HG02763 (cell line): ENCODE data around the gene MMP3.
A peak's percentile ranks its signal among the peaks of the same experiment; 100 is the strongest.
"Not testable (repeated sequence)": the region's sequence is repeated elsewhere in the genome, so short reads cannot be mapped to it uniquely, and the experiment has no call there.

ENCODE experiments used
- ATAC-seq: cut with Tn5 transposase; IDR thresholded peaks from one replicate; pipeline ENCODE4 v1.9.1; 2021; ENCODE audit warnings: mild to moderate bottlenecking, moderate library complexity; ENCODE audit not compliant: unreplicated experiment

MMP3 gene

DNA sequence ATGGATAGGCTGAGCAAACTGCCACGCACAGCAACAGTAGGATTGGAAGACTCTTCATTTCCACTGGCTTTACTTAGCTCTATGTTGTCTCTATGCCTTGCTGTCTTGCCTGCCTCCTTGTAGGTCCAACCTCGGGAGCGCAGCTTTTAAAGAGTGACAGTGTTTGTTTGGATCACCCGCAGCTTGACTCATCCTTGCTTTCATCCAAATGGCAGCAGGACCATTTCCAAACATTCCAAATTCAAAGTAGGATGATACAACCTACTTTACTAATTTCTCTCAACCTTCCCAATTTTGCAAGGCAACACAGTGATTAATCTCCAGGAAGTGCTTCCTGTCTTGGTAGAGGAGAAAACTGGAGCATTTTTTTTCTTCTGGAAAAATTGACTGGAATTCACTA lies at the start of gene MMP3:
MMP3 (minus strand) TSS at position 121 of the 400 bp plus-strand sequence; CDS start at position 58, 63 bp downstream.
- no peak for ATAC-seq

DNA sequence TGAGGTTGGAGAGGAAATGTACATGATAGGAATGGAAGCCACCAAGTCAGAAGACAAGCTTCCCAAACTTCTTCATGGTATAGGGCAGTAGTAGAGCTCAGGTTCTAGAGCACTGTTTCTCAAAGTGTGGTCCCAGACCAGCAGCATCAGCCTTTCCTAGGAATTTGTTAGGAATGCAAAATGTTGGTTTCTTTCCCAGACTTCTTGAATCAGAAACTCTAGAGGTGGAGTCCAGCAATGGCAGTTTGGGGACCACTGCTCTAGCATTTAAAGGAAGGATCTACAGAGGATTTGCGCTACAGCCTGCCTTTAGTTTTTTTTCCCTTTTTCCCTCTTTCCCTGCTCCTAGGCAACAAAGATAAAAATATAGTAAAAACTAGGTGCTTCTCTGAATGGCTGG lies 48.3 kb upstream of the MMP3 start:
- no peak for ATAC-seq

DNA sequence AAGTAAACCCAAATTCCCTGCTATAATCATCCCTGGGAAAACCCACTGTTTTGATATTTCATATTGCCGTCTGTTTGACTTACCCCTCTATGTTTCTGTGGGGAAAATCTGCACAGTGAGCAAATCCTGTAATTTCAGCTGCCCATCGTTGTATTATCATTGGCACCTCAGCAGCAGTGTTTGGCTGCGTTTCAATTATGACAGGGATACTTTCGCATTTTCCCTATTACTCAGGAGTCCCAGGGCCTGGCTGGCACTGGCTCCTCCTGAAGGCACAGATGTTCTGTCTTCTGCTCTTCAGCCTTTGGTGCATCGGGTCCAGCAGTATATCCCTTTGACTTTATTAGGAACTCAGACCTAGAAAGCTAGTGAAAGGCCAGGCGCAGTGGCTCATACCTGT lies 43.6 kb upstream of the MMP3 start:
- no peak for ATAC-seq

DNA sequence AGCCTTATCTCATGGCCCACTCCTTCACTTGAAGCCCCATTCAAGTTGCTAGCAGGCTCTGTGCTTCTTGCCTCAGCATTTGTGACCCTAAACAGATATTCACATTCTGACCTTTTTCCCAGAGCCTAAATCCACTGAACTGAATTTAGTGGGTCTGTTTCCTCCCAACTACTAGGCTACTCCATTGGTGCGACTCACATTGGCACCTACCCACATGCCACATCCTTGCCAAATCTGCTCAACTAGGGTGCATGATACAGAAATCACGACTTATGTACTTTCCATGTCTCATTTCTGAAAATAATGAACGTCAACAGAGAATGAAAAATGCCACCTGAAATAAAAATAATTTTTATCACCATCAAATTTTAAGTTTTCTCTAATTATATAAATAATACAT lies 39.7 kb upstream of the MMP3 start:
- no peak for ATAC-seq

DNA sequence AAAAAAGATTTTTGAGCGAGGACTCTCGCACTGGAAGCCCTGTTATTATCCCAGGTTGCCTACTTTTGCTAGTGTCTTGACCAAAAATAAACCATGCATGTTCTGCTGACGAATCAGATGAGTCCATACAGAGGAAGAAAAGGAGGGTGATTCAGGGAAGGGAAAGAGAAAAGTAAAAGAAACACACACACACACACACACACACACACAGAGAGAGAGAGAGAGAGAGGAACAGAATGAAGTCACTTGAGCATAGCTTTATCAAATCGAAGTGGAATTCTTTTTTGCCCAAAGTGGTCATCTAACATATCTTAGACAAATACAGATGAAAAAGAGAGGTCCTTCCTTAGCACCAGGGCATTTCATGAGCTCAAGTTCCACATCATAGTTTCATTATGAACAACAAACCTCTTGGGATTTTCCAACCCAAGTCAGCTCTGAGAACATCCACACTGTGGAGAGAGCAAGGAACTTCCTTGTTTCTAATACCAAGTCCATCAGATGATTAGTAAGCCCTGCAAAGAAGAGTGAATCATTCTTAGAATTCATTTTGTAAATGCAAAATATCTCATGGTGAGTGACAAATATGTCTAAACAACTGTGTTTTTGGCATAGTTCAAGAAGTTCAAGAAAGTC lies 39.1 kb upstream of the MMP3 start:
- peak; percentile 78 for ATAC-seq

DNA sequence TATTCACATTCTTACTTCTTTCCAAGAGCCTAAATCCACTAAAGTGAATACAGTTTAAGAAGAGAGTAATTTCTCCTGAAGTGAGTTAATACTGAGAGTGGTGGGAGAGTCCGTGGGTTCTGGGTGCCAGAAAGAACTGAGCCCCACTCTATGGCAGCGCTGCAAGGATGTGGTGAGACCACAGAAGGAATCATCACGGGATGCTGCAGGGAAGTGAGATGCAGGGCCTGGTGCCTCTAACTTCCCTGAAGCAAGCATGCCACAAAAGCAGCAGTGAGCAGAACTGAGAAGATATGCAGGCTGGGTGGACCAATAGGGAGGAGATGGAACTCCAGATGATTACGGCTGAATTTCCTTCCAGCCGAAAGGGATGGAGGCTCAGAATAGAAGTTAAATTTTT lies 36.4 kb upstream of the MMP3 start:
- ATAC-seq: no peak

DNA sequence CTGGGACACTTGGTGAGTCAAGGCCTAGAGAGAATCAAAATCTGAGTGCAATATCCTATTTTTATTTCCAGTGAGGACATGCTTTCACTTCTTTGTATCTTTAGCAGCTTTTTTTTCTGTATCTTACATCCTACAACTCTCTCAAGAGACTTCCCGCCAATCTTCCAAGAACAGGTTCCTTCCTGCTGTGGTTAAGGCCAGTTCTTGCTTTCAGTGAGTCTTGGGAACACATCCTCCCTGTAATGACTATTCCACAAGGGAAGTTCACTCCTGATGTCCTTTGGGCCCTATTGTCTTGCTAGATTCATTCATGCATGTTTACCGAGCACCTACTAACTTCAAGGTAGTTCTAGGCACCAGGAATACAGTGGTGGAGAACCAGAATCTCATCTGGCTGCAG lies 35.2 kb upstream of the MMP3 start:
- ATAC-seq: no peak

DNA sequence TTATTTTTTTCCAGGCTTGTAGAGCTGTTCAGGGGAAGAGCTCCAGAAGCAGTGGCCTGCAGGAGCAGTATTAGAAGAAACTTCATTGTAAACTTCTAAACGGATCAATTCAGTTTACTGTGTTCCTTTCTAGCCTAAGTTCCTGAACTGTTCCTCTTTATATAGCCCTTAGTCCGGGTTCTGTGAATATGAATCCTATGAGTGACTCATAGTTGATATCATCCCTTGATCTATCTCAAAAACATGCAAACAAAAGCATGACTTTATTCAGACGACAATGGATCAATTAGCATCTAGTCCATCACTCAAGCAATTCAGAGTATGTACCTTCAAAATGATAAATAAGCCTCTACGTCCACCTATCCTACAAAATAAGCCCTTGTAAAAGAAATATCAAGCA lies 31.4 kb upstream of the MMP3 start, which contains the start of gene MMP12:
MMP12 (minus strand) TSS at position 131 of the 400 bp plus-strand sequence; CDS start at position 86, 45 bp downstream.
- no peak for ATAC-seq

DNA sequence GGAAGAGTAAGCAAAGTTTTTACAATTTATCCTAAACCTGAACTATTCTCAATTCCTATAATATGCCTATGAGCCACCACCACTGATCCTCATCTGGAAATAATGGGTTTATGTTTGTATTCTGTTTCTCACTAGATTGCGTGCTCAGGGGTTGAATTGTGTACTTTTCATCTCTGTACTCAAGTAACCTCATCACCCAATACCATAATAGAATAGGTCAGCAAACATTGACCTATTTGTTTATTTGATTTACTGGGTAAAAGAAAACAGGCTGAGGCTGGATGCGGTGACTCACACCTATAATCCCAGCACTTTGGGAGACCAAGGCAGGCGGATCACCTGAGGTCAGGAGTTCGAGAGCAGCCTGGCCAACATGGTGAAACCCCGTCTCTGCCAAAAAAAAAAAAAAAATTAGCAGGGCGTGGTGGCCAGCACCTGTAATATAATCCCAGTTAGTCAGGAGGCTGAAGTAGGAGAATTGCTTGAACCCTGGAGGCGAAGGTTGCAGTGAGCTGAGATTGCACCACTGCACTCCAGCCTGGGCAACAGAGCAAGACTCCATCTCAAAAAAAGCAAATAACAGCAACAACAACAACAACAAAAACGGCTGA lies 26.1 kb upstream of the MMP3 start:
- not testable (repeated sequence) for ATAC-seq

DNA sequence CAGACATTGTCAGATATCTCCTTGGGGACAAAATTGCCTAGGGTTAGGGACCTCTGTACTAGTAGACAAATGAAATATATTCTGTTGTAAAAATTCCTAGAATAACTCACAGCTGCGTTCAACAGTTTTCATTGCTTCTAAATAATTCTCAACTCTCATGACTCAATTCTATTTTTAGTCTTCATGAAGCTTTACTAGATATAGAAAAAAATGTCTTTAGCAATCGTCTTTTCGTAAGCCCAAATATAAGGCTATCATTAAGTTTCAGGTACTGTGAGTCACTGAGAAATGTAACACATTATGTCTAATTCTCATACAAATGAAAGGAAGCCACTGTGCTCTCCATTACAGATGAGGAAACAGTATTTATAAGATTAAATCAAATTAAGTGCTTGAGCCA lies 24.9 kb upstream of the MMP3 start:
- ATAC-seq: no peak

DNA sequence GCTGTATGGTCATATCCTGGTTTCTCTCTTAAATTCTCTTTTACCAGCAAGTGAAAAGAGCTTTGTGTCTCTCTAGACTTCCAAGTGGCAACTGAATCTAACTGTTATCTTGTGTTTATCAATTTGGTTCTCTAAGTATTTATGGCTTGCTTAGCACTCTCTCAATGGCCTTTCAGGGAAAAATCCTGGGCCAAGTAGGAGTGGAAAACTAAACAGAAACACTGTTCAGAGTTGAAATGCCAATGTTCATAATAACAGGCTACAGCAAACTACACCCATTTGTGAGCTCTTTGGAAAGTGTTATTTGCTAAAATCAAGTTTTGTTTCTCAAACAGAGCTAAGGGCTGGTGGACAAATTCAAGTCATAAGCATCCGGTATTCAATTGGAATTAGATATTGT lies 21.3 kb upstream of the MMP3 start:
- no peak for ATAC-seq

DNA sequence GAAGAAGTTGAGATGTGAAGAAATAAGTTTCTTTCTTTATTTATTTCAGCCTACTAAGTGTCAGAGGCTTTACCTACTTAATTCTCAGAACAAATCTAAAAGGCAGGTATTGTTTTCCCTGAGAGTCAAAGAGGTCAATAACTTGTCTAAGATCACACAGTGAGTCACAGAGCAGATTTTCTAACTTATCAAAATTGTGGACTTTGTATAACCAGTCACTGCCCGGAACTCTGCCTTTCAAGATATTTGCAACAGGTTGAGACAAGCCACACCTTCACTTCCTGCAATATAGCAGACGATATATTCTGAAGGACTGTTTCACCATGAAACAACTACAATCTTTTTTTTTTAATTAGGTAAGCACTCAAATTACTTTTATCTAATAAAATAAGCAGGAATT lies 10.5 kb upstream of the MMP3 start:
- ATAC-seq: no peak

DNA sequence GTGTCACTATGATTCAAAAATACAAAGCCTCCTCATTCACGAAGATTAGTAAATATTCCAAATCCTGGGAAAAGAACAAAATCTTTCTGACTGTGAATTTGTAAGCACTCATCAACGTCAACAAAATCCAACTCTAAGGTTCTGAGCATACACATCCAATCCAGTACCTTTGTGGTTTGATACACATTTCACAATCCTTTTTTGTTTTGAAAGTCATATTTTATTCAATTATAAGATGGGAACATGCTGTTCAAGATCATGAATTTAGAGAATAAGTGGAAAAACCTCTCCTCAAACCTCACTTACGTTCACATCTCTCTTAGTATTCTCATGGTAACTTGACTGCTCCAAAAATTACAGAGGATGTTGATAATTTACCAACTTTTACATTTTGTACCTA lies 9.6 kb upstream of the MMP3 start:
- no peak for ATAC-seq

DNA sequence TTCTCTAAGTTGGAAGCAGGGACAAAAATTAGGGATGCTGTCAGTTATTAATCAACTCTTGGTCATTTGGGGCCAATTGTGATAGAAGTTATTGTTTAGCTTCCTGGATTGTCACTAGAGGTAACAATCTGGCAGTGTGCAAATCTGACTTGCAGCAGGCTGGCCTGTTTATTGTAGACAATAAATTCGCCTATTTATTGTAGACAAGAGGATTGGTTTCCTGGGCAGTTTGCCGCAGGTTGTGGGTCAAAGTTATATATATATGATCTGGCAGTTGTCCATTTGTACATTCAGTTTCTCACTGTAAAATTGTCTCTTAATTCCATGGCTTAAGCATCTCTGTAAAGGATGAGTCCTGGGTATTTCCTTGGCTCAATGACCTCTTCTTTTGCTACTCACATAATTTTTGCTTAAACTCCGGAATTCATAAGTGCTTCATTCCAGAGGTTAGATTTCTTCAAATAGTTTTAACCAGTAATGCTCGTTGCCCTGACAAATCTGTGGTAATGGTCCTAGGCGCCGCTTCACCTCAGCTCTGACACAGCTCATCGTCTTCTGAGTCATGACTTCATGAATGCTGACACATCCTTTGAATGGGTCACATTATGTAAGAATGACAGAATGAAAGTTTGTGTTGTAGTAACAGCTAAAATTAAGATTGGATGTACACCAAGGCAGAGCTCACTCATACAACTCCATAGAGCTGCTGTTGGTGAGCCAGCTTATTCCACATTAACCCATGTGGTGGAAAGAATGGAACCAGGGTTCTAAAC lies 7.8 kb upstream of the MMP3 start:
- no peak for ATAC-seq

DNA sequence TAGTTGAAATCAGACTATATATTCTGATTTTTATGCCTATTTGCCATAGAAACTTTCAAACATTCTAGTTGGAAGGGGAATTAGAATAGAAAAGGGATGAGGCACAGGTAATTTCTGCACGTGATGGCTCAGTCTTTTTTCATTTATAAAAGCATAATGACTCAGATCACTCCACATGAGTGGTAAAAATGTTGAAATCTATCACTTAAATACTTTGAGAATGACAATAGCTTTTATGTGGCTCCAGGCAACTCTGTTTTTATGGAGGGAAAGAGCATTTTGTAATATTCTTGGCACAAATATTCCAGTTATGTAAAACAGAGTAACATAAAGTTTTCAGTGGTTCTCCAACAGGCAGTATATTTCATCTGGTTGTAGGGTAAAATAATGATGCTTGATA lies 5.9 kb upstream of the MMP3 start:
- ATAC-seq: no peak

DNA sequence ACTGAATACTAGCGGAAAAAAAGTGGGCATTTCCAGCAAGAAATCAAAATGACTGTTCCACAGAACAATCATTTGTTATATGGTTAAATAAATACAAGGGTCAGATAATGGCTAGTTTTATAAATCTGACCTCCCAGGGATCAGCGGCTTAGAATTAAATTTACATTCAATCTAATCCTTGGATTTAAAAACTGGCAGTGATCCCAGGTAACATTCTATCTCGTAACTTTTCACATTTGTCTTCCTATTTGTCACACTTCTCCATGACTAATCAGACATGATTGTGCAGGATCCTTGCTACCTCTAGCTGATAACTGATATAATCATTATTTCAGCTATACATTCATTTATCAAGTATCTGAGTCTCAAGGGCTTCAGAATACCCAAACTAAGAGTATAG lies 2.9 kb upstream of the MMP3 start:
- ATAC-seq: no peak

DNA sequence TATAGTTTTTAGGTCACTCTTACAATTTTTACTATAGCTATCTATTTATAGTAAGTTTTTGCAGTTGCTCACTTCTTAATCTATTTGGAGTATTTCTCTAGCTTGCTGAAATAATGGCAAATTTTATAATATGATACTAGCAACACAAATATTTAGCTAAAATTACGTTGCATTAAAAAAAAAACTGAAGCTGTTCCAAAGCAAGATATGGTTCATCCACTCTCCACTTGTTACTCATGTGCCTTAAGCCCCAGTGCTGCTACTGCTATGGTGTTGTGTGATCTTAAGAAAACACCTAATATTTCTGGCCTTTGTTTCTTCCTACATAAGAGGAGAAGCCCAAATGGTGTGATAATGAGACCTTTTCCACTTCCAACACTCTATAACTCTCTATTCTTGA lies 479 bp downstream of the MMP3 start:
- ATAC-seq: no peak

DNA sequence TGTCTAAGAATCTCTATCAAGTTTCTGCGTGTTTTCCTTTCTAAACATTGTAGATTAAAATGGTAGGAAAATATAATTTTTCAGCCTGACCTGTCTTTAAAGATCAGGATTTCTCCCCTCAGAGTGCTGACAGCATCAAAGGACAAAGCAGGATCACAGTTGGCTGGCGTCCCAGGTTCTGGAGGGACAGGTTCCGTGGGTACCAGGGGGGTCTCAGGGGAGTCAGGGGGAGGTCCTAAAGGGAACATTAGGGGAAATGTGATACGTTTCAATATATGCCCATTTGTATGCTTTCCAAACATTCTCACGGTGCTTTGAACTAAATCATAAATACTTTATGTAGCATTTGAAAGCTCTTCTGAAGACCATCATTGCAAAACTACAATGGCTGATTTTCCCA lies 3.4 kb downstream of the MMP3 start:
- ATAC-seq: no peak

DNA sequence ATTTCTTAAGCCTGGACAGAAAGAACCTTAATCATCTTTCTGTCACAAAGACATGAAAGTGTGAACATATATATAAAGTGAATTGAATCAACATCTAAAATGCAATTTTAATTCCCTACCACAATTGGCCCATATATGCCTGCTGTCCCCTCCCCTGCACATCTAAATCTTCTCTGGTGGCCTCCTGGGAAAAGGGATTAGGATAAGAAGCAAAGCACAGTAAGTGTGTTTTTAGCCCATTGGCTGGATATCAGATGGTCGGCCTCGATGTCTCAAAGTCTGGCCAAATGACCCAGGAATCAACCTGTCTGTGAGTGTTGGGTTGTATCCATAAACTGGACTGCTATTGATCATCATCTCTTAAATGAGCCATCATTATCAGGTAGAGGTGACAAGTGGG lies 5.8 kb downstream of the MMP3 start:
- ATAC-seq: no peak

DNA sequence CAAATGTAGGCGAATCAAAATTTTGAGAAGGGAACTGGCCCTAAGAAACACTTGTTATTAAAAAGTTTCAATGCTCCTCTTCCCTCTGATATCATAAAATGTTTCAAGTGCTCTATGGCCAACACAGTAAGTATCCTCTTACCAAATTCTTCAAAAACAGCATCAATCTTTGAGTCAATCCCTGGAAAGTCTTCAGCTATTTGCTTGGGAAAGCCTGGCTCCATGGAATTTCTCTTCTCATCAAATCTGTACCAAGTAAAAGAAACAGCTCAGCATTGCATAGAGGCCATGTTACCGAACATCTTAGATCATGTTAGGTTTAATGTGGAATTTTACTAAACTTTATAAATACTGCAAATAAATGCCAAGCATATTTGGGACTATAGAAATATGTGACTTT lies 6.3 kb downstream of the MMP3 start:
- ATAC-seq: no peak

DNA sequence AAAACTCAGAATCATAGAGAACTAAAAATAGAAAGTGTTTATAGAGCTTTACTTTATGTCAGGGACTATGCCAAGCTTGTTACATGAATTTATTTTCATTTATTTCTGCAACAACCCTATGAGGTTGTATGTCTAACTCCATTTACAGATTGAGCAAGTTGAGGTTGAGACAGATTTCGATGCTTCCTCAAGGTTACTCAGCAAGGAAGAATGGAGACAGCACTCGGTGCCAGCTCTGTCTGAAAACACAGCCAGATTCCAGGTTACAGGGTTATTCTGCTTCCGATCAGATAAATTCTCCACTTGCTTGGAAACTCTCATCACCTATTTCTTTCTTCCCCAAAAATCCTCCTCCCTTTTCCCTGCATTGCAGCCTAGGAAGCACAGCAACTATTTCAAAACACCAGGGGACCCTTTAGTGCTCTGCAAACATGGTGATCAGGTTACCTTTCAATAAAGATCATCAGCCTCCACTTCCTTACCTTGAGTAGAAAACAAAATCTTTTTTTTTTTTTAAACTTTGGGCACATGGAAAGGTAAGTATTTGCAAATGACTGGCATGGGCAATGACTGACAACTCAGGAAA lies 7.0 kb downstream of the MMP3 start:
- no peak for ATAC-seq

DNA sequence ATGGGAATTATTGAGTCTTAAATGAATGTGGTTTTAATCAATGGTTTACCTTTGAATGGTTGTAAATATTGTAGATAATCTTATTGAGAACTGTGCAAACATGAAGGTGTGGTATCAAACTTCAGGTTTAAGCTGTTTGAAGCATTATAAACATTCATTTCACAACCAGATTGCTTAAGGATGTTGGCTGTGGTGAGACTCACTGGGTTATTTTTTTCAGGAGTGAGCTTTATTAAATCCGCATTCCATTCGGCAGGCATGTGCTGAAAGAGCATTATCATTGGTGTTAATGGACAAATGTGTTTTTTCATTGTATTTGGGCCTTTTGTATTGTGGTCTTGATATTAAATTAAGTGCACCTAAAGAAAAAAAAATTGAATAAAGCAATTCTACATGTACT lies 9.7 kb downstream of the MMP3 start:
- ATAC-seq: no peak
